HepG2 (cell line): ENCODE measurements around the gene P2RX5. TPM values are rescaled to one million over a fixed set of nuclear protein-coding genes. Genes with fewer than 3 reads are reported as not detected.

Experiments
- ATAC-seq: fragments of 200-7000 bp; cut with Tn5 transposase; 3 replicates; pipeline ENCODE4 v1.9.1; 2020; ENCODE audit warnings: mild to moderate bottlenecking, moderate library complexity
- BruUV-seq: library from RNA; stranded (reverse); fragments of 400-500 nt; replicated peaks from 2 replicates; lab custom pipeline; 2021; lab: Mats Ljungman, UMichigan
- CTCF ChIA-PET: fragments of 300-600 bp; formaldehyde crosslinking; extraction: SDS; loops from one replicate; lab custom pipeline; 2021; ENCODE audit warnings: low total read pairs, inconsistent platforms, low intra/inter-chr PET ratio; lab: Yijun Ruan, JAX
- POLR2A ChIA-PET: fragments of 350-600 bp; sonication (Branson Sonifier 250); formaldehyde crosslinking; loops from one replicate; lab custom pipeline; 2020; ENCODE audit warnings: antibody characterized with exemption, inconsistent platforms; lab: Yijun Ruan, JAX
- DNase-seq: peaks from one replicate; pipeline ENCODE4 v3.0.0-alpha.2; 2015; ENCODE audit warnings: low spot score
- FAIRE-seq: peaks from 3 replicates; lab custom pipeline; 2011; peaks lifted over from hg19 to GRCh38; lab: Jason Lieb, UNC
- H2AFZ ChIP-seq: one replicate; pipeline ENCODE4 v1.6.1; 2011; ENCODE audit warnings: low read length, inconsistent platforms
- H3K27ac ChIP-seq: fragments of 300-600 bp; 3 replicates; pipeline ENCODE4 v1.8.0; 2011; ENCODE audit warnings: mixed run types, mild to moderate bottlenecking, mixed read lengths, low read length, inconsistent platforms; ENCODE audit not compliant: insufficient read depth; ENCODE audit errors: extremely low read length
- H3K27me3 ChIP-seq, 2 experiments: fragments of 200-600 bp in 1 of 2; 2 replicates in 1 of 2; 3 replicates in 1 of 2; pipeline versions ENCODE4 v1.6.0 to v1.8.0; 2011; ENCODE audit warnings: low read length in 2 of 2, mild to moderate bottlenecking in 2 of 2, moderate library complexity in 2 of 2, inconsistent platforms in 1 of 2; ENCODE audit not compliant: insufficient read depth in 2 of 2, control insufficient read depth in 1 of 2
- H3K36me3 ChIP-seq, 2 experiments: fragments of 200-600 bp in 1 of 2; replicated peaks in 1 of 2; 2 replicates in 1 of 2; 3 replicates in 1 of 2; pipeline versions ENCODE4 v1.5.1 to v1.8.0; 2011; ENCODE audit warnings: low read length in 2 of 2, inconsistent platforms in 1 of 2; ENCODE audit not compliant: insufficient read depth in 2 of 2, control insufficient read depth in 1 of 2
- H3K4me1 ChIP-seq: 2 replicates; pipeline ENCODE4 v1.5.1; 2012; ENCODE audit warnings: low read length, inconsistent platforms; ENCODE audit not compliant: insufficient read depth
- H3K4me2 ChIP-seq: 2 replicates; pipeline ENCODE4 v1.6.0; 2011; ENCODE audit warnings: low read depth, low read length, inconsistent platforms
- H3K4me3 ChIP-seq, 3 experiments: fragments of 200-600 bp in 1 of 3; sonication (generic), shearing (Covaris generic) in 1 of 3; replicated peaks in 1 of 3; 2 replicates each; pipeline ENCODE4 v1.5.1; 2011 to 2016; ENCODE audit warnings: low read length in 3 of 3, inconsistent platforms in 2 of 3, low read depth in 2 of 3, mild to moderate bottlenecking in 2 of 3, control low read depth in 1 of 3, mixed read lengths in 1 of 3; ENCODE audit not compliant: insufficient read depth in 1 of 3
- H3K79me2 ChIP-seq: one replicate; pipeline ENCODE4 v1.6.1; 2011; ENCODE audit warnings: low read length, inconsistent platforms; ENCODE audit not compliant: insufficient read depth
- H3K9ac ChIP-seq: 2 replicates; pipeline ENCODE4 v1.6.0; 2011; ENCODE audit warnings: mild to moderate bottlenecking, low read depth, low read length, inconsistent platforms; ENCODE audit not compliant: insufficient read depth
- H3K9me3 ChIP-seq: 2 replicates; pipeline ENCODE4 v1.5.1; 2012; ENCODE audit warnings: mild to moderate bottlenecking, low read length
- H4K20me1 ChIP-seq: 2 replicates; pipeline ENCODE4 v1.6.0; 2011; ENCODE audit warnings: inconsistent platforms, mild to moderate bottlenecking, low read length, moderate library complexity; ENCODE audit not compliant: insufficient read depth
- CEBPB ChIP-seq: IDR thresholded peaks from 2 replicates; pipeline ENCODE4 v1.6.1; 2011; ENCODE audit warnings: low read depth, low read length, improper control_type of control experiment, borderline replicate concordance
- GFI1 ChIP-seq: sonication (generic); formaldehyde crosslinking; IDR thresholded peaks from 2 replicates; pipeline ENCODE4 v1.5.0; 2020; ENCODE audit warnings: missing genetic modification reagents, mild to moderate bottlenecking, borderline replicate concordance
- JUND ChIP-seq: sonication (generic); formaldehyde crosslinking; IDR thresholded peaks from 2 replicates; pipeline ENCODE4 v1.8.0; 2022; ENCODE audit warnings: mild to moderate bottlenecking, missing genetic modification reagents
- KDM1A ChIP-seq: IDR thresholded peaks from 2 replicates; pipeline ENCODE4 v1.6.1; 2016; ENCODE audit warnings: missing compliant biosample characterization
- KLF6 ChIP-seq: IDR thresholded peaks from 2 replicates; pipeline ENCODE4 v1.8.0; 2016; ENCODE audit warnings: missing biosample characterization, missing genetic modification reagents
- MATR3 ChIP-seq: sonication (generic); formaldehyde crosslinking; IDR thresholded peaks from 2 replicates; pipeline ENCODE4 v1.4.0; 2020; ENCODE audit warnings: missing genetic modification reagents
- MZF1 ChIP-seq: sonication (generic); formaldehyde crosslinking; IDR thresholded peaks from 2 replicates; pipeline ENCODE4 v1.8.1; 2023; ENCODE audit warnings: mild to moderate bottlenecking, missing genetic modification reagents, borderline replicate concordance
- NFRKB ChIP-seq: fragments of 450-650 bp; IDR thresholded peaks from 2 replicates; pipeline ENCODE4 v1.6.1; 2017
- NONO ChIP-seq, 2 experiments: fragments of 450-650 bp in 1 of 2; sonication (generic) in 1 of 2; formaldehyde crosslinking in 1 of 2; IDR thresholded peaks in 1 of 2; conservative IDR thresholded peaks in 1 of 2; 2 replicates each; pipeline versions ENCODE4 v1.6.1 to v1.8.0; 2017 to 2022; ENCODE audit warnings: mild to moderate bottlenecking in 1 of 2, missing genetic modification reagents in 1 of 2, moderate library complexity in 1 of 2
- PLRG1 ChIP-seq: fragments of 450-650 bp; conservative IDR thresholded peaks from 2 replicates; pipeline ENCODE4 v1.6.1; 2016
- SP2 ChIP-seq: sonication (generic); formaldehyde crosslinking; IDR thresholded peaks from 2 replicates; pipeline ENCODE4 v1.5.1; 2020; ENCODE audit warnings: mild to moderate bottlenecking, missing genetic modification reagents
- STAT5B ChIP-seq: sonication (generic); formaldehyde crosslinking; IDR thresholded peaks from 2 replicates; pipeline ENCODE4 v1.4.0; 2020; ENCODE audit warnings: missing genetic modification reagents
- SUZ12 ChIP-seq: fragments of 150-350 bp; IDR thresholded peaks from 2 replicates; pipeline ENCODE4 v1.6.1; 2014; ENCODE audit warnings: low read depth, low read length
- ZNF460 ChIP-seq: sonication (generic); formaldehyde crosslinking; IDR thresholded peaks from 2 replicates; pipeline ENCODE4 v1.5.1; 2020; ENCODE audit warnings: missing genetic modification reagents, mild to moderate bottlenecking, borderline replicate concordance
- ZNF883 ChIP-seq: sonication (generic); formaldehyde crosslinking; IDR thresholded peaks from 2 replicates; pipeline ENCODE4 v1.5.1; 2020; ENCODE audit warnings: mild to moderate bottlenecking, missing genetic modification reagents; ENCODE audit errors: not compliant biosample characterization
- WGBS: methylation state at CpG from one replicate; pipeline ENCODE4 v1.1.6; 2017; ENCODE audit warnings: low lambda C conversion rate; 5-methylcytosine and 5-hydroxymethylcytosine counted together
- in situ Hi-C: cut with HindIII; loops from 2 replicates; pipeline ENCODE4 v1.10.0; 2017; ENCODE audit warnings: low pct_unique_long_range_greater_than_20kb; ENCODE audit not compliant: extremely low pct_ligation_motif_present
- intact Hi-C: fragments of 100-400 bp; cut with micrococcal nuclease; formaldehyde crosslinking; loops from one replicate; pipeline ENCODE4 v1.10.0; 2022; ENCODE audit not compliant: unreplicated experiment
- polyA plus RNA-seq, 8 experiments: library from polyadenylated mRNA; depleted of rRNA in 3 of 8; stranded (reverse) in 7 of 8; unstranded in 1 of 8; fragments of >200 nt; fragmentation: Illumina TruSeq in 4 of 8; extraction: Trizol in 4 of 8; gene quantifications; 2 replicates each; pipeline versions ENCODE4 v1.2.1 to v1.2.3, GENCODE V29; 2011 to 2016; ENCODE audit warnings: low read depth in 4 of 8, missing spikeins in 1 of 8, mixed read lengths in 1 of 8; ENCODE audit not compliant: insufficient read depth in 1 of 8
- total RNA-seq, 5 experiments: library from RNA; depleted of rRNA; stranded (reverse); fragments of >200 nt; fragmentation: Illumina TruSeq; extraction: Trizol; gene quantifications; 2 replicates each; pipeline ENCODE4 v1.2.3, GENCODE V29; 2016; ENCODE audit warnings: low read depth in 1 of 5

P2RX5 gene
- total and polyA plus RNA-seq, 2 of the 13 experiments (the other 11 are each of a cell fraction or from before 2014, with no cell fraction given): 0.95 to 1.7 TPM

- CTCF ChIA-PET: no interaction called here
- intact Hi-C loops (no loop called here), in situ Hi-C loops (no loop called here)
- H3K9ac ChIP-seq: no peak overlapping the region
- no peak for DNase-seq
- WGBS: 75% methylated on average over 16 of the region's 22 CpGs
- no peaks in the 10 kb centered on the region for H4K20me1 ChIP-seq
- H3K27ac ChIP-seq: no peak overlapping the region
- TF ChIP-seq NFRKB (no peak), JUND (no peak), MZF1 (CRISPR knock-in tag) (no peak), SUZ12 (no peak), NONO (IDR thresholded peaks at IDR 0.05) (no peak), NONO (CRISPR knock-in tag; conservative IDR thresholded peaks at IDR 0.05) (no peak), MATR3 (CRISPR knock-in tag) (no peak), ZNF460 (no peak), KDM1A (no peak), KLF6 (CRISPR knock-in tag) (no peak), STAT5B (CRISPR knock-in tag) (no peak), ZNF883 (no peak), PLRG1 (no peak), GFI1 (CRISPR knock-in tag) (no peak), CEBPB (no peak), SP2 (CRISPR knock-in tag) (no peak)
- TF ChIP-seq, all 625 proteins: peak for 0
- no peak overlapping the region for H2AFZ ChIP-seq
- FAIRE-seq: no peak
- BruUV-seq: no TSS peak
- H3K79me2 ChIP-seq: no peaks in the 10 kb centered on the region
- H3K27me3 ChIP-seq: peaks cover 1 to 9% of the 10 kb centered on the region in 2 experiments; a peak in 3 of 5 replicates
- H3K36me3 ChIP-seq: no peaks in the 10 kb centered on the region
- H3K4me2 ChIP-seq: no peak overlapping the region
- POLR2A ChIA-PET: no interaction called here
- H3K9me3 ChIP-seq: no peaks in the 10 kb centered on the region
- peaks cover 9% of the 10 kb centered on the region for H3K4me1 ChIP-seq
- no peak overlapping the region for H3K4me3 ChIP-seq
- no peak; the same call in 2 of the 3 replicates for ATAC-seq
Measured at GRCh38 chr17:3690094-3690715, 5.8 kb downstream of the P2RX5 start.
